SW480 (cell line): ENCODE measurements around the gene ANTXR2.

ENCODE experiments used
- DNase-seq: peaks from one replicate; pipeline ENCODE4 v3.0.0-alpha.2; 2016; ENCODE audit warnings: low spot score

ANTXR2 gene

GRCh38 chr4:79864500-79865200 is 208.4 kb downstream of the ANTXR2 start:
- no peak for DNase-seq

- no peak for DNase-seq
These were observed 209.7 kb downstream of the ANTXR2 start for GRCh38 chr4:79863333-79863732.

- no peak for DNase-seq
These were observed 210.2 kb downstream of the ANTXR2 start for GRCh38 chr4:79862821-79863220.

GRCh38 chr4:79857811-79858210 is 215.2 kb downstream of the ANTXR2 start:
- no peak for DNase-seq

- no peak for DNase-seq
These were observed 216.8 kb downstream of the ANTXR2 start for GRCh38 chr4:79856196-79856595.

GRCh38 chr4:79854856-79855502 is 218.1 kb downstream of the ANTXR2 start:
- no peak for DNase-seq

GRCh38 chr4:79852305-79852730 is 220.7 kb downstream of the ANTXR2 start:
- peak; percentile 46 for DNase-seq

- no peak for DNase-seq
These were observed 221.3 kb downstream of the ANTXR2 start for GRCh38 chr4:79851625-79852304.
